Measurements from ENCODE around the gene GAS2. TPM values are rescaled to one million over a fixed set of nuclear protein-coding genes. Genes with fewer than 3 reads are reported as not detected.

The GAS2 gene
- total and polyA plus RNA-seq, 2 donors (not counting 1 experiment from before 2014, with no cell fraction given), result 2.5 to 6.5 TPM

- CTCF ChIA-PET, result interaction anchor here (0.7 kb wide), 1 partner anchor 11 kb away, joined by 3 read pairs; no protein-coding TSS in a partner anchor
- no peaks in the 10 kb centered on the region for H3K4me1 Mint-ChIP-seq
- H3K27me3 Mint-ChIP-seq, result peaks cover 3% of the 10 kb centered on the region
Measured at GRCh38 chr11:22764735-22765134, 98.3 kb downstream of the GAS2 start.

GRCh38 chr11:22768281-22768680, 101.9 kb downstream of the GAS2 start:
- no peak overlapping the region for H3K27ac Mint-ChIP-seq
- H3K9me3 Mint-ChIP-seq (ENCODE audit: insufficient read depth), result no peaks in the 10 kb centered on the region
- WGBS (ENCODE audit: insufficient coverage), result no CpG with 5 or more reads among the region's 1 CpG
- Histone ChIP-seq H3K4me3 (ENCODE audit: control extremely low read depth in 1 of 5, extremely low read depth in 1 of 5, insufficient read depth in 1 of 5, low read depth in 2 of 5, low read length in 4 of 5) (no peak overlapping the region), H3K9me3 (ENCODE audit: control extremely low read depth in 1 of 3, control insufficient read depth in 2 of 3, insufficient read depth in 1 of 3, low read length in 2 of 3) (no peaks in the 10 kb centered on the region), H3K27ac (ENCODE audit: low read length in 2 of 2) (no peak overlapping the region), H3K79me2 (ENCODE audit: control insufficient read depth, insufficient read depth, low read length) (no peaks in the 10 kb centered on the region), H2AFZ (ENCODE audit: insufficient read depth, low read depth, low read length, poor library complexity, severe bottlenecking) (no peak overlapping the region), H3K27me3 (replicated peaks in 1 of 4; ENCODE audit: control extremely low read depth in 1 of 4, control insufficient read depth in 3 of 4, insufficient read depth in 4 of 4, low read length in 3 of 4) (no peaks in the 10 kb centered on the region), H3K9ac (ENCODE audit: low read length) (no peak overlapping the region), H4K20me1 (ENCODE audit: control insufficient read depth, insufficient read depth, low read length, poor library complexity, severe bottlenecking) (no peaks in the 10 kb centered on the region), H3K4me1 (ENCODE audit: control insufficient read depth in 2 of 2, insufficient read depth in 2 of 2, low read length in 2 of 2) (no peaks in the 10 kb centered on the region), H3K4me2 (replicated peaks; ENCODE audit: low read depth, low read length, poor library complexity, severe bottlenecking) (no peak overlapping the region), H3K36me3 (replicated peaks in 1 of 2; ENCODE audit: control extremely low read depth in 1 of 2, control insufficient read depth in 1 of 2, extremely low read depth in 1 of 2, insufficient read depth in 2 of 2, low read length in 1 of 2) (no peaks in the 10 kb centered on the region)
- TF ChIP-seq CTCF (IDR thresholded peaks at IDR 0.05) (no peak), EZH2 (IDR thresholded peaks at IDR 0.05; ENCODE audit: borderline replicate concordance, insufficient read depth, low read depth, low read length, poor library complexity, severe bottlenecking) (no peak)
- ATAC-seq (ENCODE audit: low read depth), result no peak
- no peak overlapping the region for H3K4me3 Mint-ChIP-seq
- no peak for DNase-seq
- H3K4me1 Mint-ChIP-seq, result no peaks in the 10 kb centered on the region
- POLR2A ChIA-PET, result no interaction called here
- H3K27me3 Mint-ChIP-seq, result peaks cover 6% of the 10 kb centered on the region
- CTCF ChIA-PET, result interaction anchor here (1.7 kb wide), 1 partner anchor 20 kb away, joined by 4 read pairs; no protein-coding TSS in a partner anchor
- intact Hi-C loops (cut with micrococcal nuclease), result no loop called here

More at GRCh38 chr11:22764735-22765134, 98.3 kb downstream of the GAS2 start:
- Histone ChIP-seq H3K9me3 (ENCODE audit: control extremely low read depth in 1 of 3, control insufficient read depth in 2 of 3, insufficient read depth in 1 of 3, low read length in 2 of 3) (no peaks in the 10 kb centered on the region), H3K27ac (ENCODE audit: low read length in 2 of 2) (no peak overlapping the region), H3K9ac (ENCODE audit: low read length) (no peak overlapping the region), H4K20me1 (ENCODE audit: control insufficient read depth, insufficient read depth, low read length, poor library complexity, severe bottlenecking) (no peaks in the 10 kb centered on the region), H3K27me3 (replicated peaks in 1 of 4; ENCODE audit: control extremely low read depth in 1 of 4, control insufficient read depth in 3 of 4, insufficient read depth in 4 of 4, low read length in 3 of 4) (peaks cover 0 to 3% (median 0%) of the 10 kb centered on the region in 4 experiments), H3K79me2 (ENCODE audit: control insufficient read depth, insufficient read depth, low read length) (no peaks in the 10 kb centered on the region), H3K4me1 (ENCODE audit: control insufficient read depth in 2 of 2, insufficient read depth in 2 of 2, low read length in 2 of 2) (no peaks in the 10 kb centered on the region), H3K4me3 (ENCODE audit: control extremely low read depth in 1 of 5, extremely low read depth in 1 of 5, insufficient read depth in 1 of 5, low read depth in 2 of 5, low read length in 4 of 5) (no peak overlapping the region), H2AFZ (ENCODE audit: insufficient read depth, low read depth, low read length, poor library complexity, severe bottlenecking) (no peak overlapping the region), H3K36me3 (replicated peaks in 1 of 2; ENCODE audit: control extremely low read depth in 1 of 2, control insufficient read depth in 1 of 2, extremely low read depth in 1 of 2, insufficient read depth in 2 of 2, low read length in 1 of 2) (no peaks in the 10 kb centered on the region), H3K4me2 (replicated peaks; ENCODE audit: low read depth, low read length, poor library complexity, severe bottlenecking) (no peak overlapping the region)
- no peak for DNase-seq
- ATAC-seq (ENCODE audit: low read depth), result no peak
- Mint-ChIP-seq H3K9me3 (ENCODE audit: insufficient read depth) (no peaks in the 10 kb centered on the region), H3K4me3 (no peak overlapping the region), H3K27ac (no peak overlapping the region)
- no CpG with 5 or more reads among the region's 2 CpGs for WGBS (ENCODE audit: insufficient coverage)
- intact Hi-C loops (cut with micrococcal nuclease), result no loop called here
- no peak for TF ChIP-seq CTCF (IDR thresholded peaks at IDR 0.05)
- no peak for TF ChIP-seq EZH2 (IDR thresholded peaks at IDR 0.05; ENCODE audit: borderline replicate concordance, insufficient read depth, low read depth, low read length, poor library complexity, severe bottlenecking)
- POLR2A ChIA-PET, result no interaction called here

Data from B cell (primary cell).